Measurements from ENCODE around the gene AP1S2. TPM values are rescaled to one million over a fixed set of nuclear protein-coding genes. Genes with fewer than 3 reads are reported as not detected.
A peak's percentile ranks its signal among the peaks of the same experiment; 100 is the strongest.

Gene AP1S2
- total and polyA plus RNA-seq, 2 of the 13 experiments (the other 11 are each of a cell fraction or from before 2014, with no cell fraction given) = 10.1 to 18.8 TPM

DNA sequence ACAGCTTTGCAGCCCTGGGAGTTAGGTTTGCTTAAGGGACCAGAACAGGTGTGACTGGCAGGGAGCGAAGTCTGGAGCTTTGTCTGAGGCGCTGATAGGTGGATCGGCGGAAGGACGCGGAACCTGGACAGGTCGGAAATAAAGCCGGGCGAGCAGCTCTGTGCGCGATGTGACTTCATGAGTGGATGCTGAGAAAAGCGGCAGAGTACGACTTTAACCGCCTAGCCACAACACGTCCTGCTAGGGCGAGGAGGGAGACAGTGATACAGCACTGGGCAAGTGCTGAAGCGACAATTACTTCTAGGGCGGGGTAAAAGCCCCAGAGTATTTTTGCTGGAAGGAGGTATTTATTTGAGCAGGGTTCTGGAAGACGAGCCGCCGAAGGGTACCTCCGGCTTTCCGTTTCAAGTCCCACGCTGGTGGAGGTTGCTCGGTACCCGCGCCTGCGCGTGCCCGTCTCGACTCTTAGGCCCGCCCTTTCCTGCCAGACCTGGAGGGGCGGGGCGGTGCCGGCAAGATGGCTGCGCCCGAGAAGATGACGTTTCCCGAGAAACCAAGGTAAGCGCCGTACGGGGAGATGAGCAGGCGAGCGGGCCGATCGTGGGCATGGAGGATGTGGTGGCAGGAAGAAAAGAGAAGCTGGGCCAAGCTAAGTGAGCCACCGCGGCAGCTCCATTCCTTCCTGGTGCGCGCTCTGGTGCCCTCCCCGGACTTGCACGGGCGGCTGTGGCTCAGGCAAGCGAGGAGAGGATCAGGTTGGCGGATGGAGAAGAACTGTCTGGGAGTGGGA, 64.4 kb downstream of the AP1S2 start, which contains the start of gene ZRSR2 (continued):
- TF ChIP-seq, protein P1, sequence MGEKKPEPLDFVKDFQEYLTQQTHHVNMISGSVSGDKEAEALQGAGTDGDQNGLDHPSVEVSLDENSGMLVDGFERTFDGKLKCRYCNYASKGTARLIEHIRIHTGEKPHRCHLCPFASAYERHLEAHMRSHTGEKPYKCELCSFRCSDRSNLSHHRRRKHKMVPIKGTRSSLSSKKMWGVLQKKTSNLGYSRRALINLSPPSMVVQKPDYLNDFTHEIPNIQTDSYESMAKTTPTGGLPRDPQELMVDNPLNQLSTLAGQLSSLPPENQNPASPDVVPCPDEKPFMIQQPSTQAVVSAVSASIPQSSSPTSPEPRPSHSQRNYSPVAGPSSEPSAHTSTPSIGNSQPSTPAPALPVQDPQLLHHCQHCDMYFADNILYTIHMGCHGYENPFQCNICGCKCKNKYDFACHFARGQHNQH (CRISPR knock-in tag; IDR thresholded peaks at IDR 0.05) = no peak
- TF ChIP-seq CBX5 (CRISPR knock-in tag; IDR thresholded peaks at IDR 0.05; ENCODE audit: borderline replicate concordance) (no peak), GABPB1 (CRISPR knock-in tag; IDR thresholded peaks at IDR 0.05) (peak; percentile 87), ZNF780A (CRISPR knock-in tag; IDR thresholded peaks at IDR 0.05) (no peak), PAF1 (CRISPR knock-in tag; IDR thresholded peaks at IDR 0.05) (no peak), ZNF670 (CRISPR knock-in tag; IDR thresholded peaks at IDR 0.05; ENCODE audit: borderline replicate concordance) (no peak), ZSCAN9 (CRISPR knock-in tag; IDR thresholded peaks at IDR 0.05; ENCODE audit: borderline replicate concordance) (no peak), KDM3A (CRISPR knock-in tag; IDR thresholded peaks at IDR 0.05; ENCODE audit: low read depth) (no peak), ZNF468 (CRISPR knock-in tag; IDR thresholded peaks at IDR 0.05) (no peak), ZBTB20 (CRISPR knock-in tag; IDR thresholded peaks at IDR 0.05; ENCODE audit: borderline replicate concordance, low read depth) (no peak), ZNF337 (CRISPR knock-in tag; IDR thresholded peaks at IDR 0.05; ENCODE audit: borderline replicate concordance, low read depth) (no peak)
- TF ChIP-seq, protein P2, sequence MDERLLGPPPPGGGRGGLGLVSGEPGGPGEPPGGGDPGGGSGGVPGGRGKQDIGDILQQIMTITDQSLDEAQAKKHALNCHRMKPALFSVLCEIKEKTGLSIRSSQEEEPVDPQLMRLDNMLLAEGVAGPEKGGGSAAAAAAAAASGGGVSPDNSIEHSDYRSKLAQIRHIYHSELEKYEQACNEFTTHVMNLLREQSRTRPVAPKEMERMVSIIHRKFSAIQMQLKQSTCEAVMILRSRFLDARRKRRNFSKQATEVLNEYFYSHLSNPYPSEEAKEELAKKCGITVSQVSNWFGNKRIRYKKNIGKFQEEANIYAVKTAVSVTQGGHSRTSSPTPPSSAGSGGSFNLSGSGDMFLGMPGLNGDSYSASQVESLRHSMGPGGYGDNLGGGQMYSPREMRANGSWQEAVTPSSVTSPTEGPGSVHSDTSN (CRISPR knock-in tag; IDR thresholded peaks at IDR 0.05) = no peak
- TF ChIP-seq, protein P3, sequence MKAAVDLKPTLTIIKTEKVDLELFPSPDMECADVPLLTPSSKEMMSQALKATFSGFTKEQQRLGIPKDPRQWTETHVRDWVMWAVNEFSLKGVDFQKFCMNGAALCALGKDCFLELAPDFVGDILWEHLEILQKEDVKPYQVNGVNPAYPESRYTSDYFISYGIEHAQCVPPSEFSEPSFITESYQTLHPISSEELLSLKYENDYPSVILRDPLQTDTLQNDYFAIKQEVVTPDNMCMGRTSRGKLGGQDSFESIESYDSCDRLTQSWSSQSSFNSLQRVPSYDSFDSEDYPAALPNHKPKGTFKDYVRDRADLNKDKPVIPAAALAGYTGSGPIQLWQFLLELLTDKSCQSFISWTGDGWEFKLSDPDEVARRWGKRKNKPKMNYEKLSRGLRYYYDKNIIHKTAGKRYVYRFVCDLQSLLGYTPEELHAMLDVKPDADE (CRISPR knock-in tag; IDR thresholded peaks at IDR 0.05) = no peak
- TF ChIP-seq, protein P4, sequence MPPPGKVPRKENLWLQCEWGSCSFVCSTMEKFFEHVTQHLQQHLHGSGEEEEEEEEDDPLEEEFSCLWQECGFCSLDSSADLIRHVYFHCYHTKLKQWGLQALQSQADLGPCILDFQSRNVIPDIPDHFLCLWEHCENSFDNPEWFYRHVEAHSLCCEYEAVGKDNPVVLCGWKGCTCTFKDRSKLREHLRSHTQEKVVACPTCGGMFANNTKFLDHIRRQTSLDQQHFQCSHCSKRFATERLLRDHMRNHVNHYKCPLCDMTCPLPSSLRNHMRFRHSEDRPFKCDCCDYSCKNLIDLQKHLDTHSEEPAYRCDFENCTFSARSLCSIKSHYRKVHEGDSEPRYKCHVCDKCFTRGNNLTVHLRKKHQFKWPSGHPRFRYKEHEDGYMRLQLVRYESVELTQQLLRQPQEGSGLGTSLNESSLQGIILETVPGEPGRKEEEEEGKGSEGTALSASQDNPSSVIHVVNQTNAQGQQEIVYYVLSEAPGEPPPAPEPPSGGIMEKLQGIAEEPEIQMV (CRISPR knock-in tag; IDR thresholded peaks at IDR 0.05; ENCODE audit: low read depth) = 0 out of 2 replicates have a peak, but pooled peaks have one; percentile 21
- TF ChIP-seq, protein P5, sequence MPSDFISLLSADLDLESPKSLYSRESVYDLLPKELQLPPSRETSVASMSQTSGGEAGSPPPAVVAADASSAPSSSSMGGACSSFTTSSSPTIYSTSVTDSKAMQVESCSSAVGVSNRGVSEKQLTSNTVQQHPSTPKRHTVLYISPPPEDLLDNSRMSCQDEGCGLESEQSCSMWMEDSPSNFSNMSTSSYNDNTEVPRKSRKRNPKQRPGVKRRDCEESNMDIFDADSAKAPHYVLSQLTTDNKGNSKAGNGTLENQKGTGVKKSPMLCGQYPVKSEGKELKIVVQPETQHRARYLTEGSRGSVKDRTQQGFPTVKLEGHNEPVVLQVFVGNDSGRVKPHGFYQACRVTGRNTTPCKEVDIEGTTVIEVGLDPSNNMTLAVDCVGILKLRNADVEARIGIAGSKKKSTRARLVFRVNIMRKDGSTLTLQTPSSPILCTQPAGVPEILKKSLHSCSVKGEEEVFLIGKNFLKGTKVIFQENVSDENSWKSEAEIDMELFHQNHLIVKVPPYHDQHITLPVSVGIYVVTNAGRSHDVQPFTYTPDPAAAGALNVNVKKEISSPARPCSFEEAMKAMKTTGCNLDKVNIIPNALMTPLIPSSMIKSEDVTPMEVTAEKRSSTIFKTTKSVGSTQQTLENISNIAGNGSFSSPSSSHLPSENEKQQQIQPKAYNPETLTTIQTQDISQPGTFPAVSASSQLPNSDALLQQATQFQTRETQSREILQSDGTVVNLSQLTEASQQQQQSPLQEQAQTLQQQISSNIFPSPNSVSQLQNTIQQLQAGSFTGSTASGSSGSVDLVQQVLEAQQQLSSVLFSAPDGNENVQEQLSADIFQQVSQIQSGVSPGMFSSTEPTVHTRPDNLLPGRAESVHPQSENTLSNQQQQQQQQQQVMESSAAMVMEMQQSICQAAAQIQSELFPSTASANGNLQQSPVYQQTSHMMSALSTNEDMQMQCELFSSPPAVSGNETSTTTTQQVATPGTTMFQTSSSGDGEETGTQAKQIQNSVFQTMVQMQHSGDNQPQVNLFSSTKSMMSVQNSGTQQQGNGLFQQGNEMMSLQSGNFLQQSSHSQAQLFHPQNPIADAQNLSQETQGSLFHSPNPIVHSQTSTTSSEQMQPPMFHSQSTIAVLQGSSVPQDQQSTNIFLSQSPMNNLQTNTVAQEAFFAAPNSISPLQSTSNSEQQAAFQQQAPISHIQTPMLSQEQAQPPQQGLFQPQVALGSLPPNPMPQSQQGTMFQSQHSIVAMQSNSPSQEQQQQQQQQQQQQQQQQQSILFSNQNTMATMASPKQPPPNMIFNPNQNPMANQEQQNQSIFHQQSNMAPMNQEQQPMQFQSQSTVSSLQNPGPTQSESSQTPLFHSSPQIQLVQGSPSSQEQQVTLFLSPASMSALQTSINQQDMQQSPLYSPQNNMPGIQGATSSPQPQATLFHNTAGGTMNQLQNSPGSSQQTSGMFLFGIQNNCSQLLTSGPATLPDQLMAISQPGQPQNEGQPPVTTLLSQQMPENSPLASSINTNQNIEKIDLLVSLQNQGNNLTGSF (CRISPR knock-in tag; IDR thresholded peaks at IDR 0.05) = no peak
- TF ChIP-seq, protein P6, sequence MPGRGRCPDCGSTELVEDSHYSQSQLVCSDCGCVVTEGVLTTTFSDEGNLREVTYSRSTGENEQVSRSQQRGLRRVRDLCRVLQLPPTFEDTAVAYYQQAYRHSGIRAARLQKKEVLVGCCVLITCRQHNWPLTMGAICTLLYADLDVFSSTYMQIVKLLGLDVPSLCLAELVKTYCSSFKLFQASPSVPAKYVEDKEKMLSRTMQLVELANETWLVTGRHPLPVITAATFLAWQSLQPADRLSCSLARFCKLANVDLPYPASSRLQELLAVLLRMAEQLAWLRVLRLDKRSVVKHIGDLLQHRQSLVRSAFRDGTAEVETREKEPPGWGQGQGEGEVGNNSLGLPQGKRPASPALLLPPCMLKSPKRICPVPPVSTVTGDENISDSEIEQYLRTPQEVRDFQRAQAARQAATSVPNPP (CRISPR knock-in tag; IDR thresholded peaks at IDR 0.05) = no peak

Measured in HepG2 (cell line).